Measurements from ENCODE around the gene MGMT.

Gene MGMT

GRCh38 chr10:129694184-129694583 lies 227.1 kb downstream of the MGMT start:
- no peaks in the 10 kb centered on the region for H3K9me3 ChIP-seq (ENCODE audit: insufficient read depth, low read length)
- TF ChIP-seq YY1 (IDR thresholded peaks at IDR 0.05; ENCODE audit: insufficient read depth, insufficient read length) = no peak
- no peak for TF ChIP-seq SUZ12 (IDR thresholded peaks at IDR 0.05; ENCODE audit: extremely low read depth, insufficient read depth, insufficient read length)
- no peak for TF ChIP-seq ZNF274 (IDR thresholded peaks at IDR 0.05; ENCODE audit: low read depth, low read length)
- no peak for DNase-seq (ENCODE audit: low read depth, low spot score)

DNA sequence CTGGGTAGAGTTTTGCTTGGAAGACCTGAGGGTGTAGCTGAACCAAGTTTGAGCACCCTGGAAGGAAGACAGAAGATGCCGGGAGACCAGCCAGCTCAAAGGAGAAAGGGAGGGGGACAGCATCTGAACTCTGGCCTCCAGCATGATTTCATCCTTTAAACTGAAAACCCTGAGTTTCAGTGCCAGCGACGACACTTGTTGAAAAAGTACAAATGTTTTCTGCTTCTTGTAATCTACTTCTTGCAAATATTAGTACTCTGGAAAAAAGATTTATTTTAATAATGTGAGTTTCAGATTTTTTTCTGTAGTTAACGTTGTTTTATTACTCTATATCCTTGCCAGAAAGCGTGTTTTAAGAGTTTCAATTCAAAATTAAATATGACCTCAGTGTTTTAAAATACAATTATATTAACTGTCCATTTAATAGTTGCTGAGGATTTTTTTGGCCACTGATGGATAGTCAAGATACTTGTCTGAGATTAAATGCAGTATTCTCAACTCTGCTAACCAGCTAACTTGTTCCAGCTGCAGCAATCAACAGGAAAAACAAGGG lies 227.7 kb downstream of the MGMT start:
- TF ChIP-seq ZNF274 (IDR thresholded peaks at IDR 0.05; ENCODE audit: low read depth, low read length) (no peak), YY1 (IDR thresholded peaks at IDR 0.05; ENCODE audit: insufficient read depth, insufficient read length) (no peak), SUZ12 (IDR thresholded peaks at IDR 0.05; ENCODE audit: extremely low read depth, insufficient read depth, insufficient read length) (no peak)
- no peaks in the 10 kb centered on the region for H3K27me3 ChIP-seq (ENCODE audit: insufficient read depth, insufficient read length)
- H3K36me3 ChIP-seq (ENCODE audit: insufficient read depth, insufficient read length, low read length) = no peaks in the 10 kb centered on the region
- H3K4me1 ChIP-seq (ENCODE audit: insufficient read depth, insufficient read length) = peaks cover 5% of the 10 kb centered on the region
- no peak overlapping the region for H3K4me3 ChIP-seq (ENCODE audit: insufficient read length, low read depth)
- H3K9ac ChIP-seq (ENCODE audit: insufficient read length, low read depth) = no peak overlapping the region
- no peaks in the 10 kb centered on the region for H3K9me3 ChIP-seq (ENCODE audit: insufficient read depth, low read length)
- DNase-seq (ENCODE audit: low read depth, low spot score) = no peak

More at GRCh38 chr10:129694184-129694583, 227.1 kb downstream of the MGMT start:
- H3K27me3 ChIP-seq (ENCODE audit: insufficient read depth, insufficient read length) = no peaks in the 10 kb centered on the region
- H3K36me3 ChIP-seq (ENCODE audit: insufficient read depth, insufficient read length, low read length) = no peaks in the 10 kb centered on the region
- no peak overlapping the region for H3K4me3 ChIP-seq (ENCODE audit: insufficient read length, low read depth)
- peaks cover 5% of the 10 kb centered on the region for H3K4me1 ChIP-seq (ENCODE audit: insufficient read depth, insufficient read length)
- no peak overlapping the region for H3K9ac ChIP-seq (ENCODE audit: insufficient read length, low read depth)

DNA sequence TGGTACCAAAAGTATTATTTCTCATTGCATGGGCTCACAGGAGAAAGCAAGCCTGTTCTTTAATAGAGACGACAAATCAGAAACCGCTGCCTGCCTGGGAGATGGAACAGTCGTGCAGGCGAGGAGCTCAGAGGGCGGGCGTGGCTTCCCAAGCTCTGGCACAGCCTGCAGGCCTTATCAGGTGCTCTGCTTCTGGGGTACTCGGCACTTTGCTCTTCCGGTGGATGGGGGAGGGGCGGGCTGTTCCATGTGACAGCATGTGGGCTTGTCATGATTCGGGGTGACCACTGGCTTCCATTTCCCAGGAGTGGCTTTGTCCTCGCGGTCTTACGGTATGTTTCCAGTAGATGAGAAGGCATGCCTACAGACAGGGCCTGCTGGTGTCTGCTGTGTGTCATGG lies 228.6 kb downstream of the MGMT start:
- peaks cover 5% of the 10 kb centered on the region for H3K4me1 ChIP-seq (ENCODE audit: insufficient read depth, insufficient read length)
- H3K36me3 ChIP-seq (ENCODE audit: insufficient read depth, insufficient read length, low read length) = no peaks in the 10 kb centered on the region
- H3K9me3 ChIP-seq (ENCODE audit: insufficient read depth, low read length) = no peaks in the 10 kb centered on the region
- H3K27me3 ChIP-seq (ENCODE audit: insufficient read depth, insufficient read length) = no peaks in the 10 kb centered on the region
- DNase-seq (ENCODE audit: low read depth, low spot score) = no peak
- no peak overlapping the region for H3K4me3 ChIP-seq (ENCODE audit: insufficient read length, low read depth)
- no peak for TF ChIP-seq SUZ12 (IDR thresholded peaks at IDR 0.05; ENCODE audit: extremely low read depth, insufficient read depth, insufficient read length)
- no peak for TF ChIP-seq YY1 (IDR thresholded peaks at IDR 0.05; ENCODE audit: insufficient read depth, insufficient read length)
- no peak for TF ChIP-seq ZNF274 (IDR thresholded peaks at IDR 0.05; ENCODE audit: low read depth, low read length)
- H3K9ac ChIP-seq (ENCODE audit: insufficient read length, low read depth) = no peak overlapping the region

DNA sequence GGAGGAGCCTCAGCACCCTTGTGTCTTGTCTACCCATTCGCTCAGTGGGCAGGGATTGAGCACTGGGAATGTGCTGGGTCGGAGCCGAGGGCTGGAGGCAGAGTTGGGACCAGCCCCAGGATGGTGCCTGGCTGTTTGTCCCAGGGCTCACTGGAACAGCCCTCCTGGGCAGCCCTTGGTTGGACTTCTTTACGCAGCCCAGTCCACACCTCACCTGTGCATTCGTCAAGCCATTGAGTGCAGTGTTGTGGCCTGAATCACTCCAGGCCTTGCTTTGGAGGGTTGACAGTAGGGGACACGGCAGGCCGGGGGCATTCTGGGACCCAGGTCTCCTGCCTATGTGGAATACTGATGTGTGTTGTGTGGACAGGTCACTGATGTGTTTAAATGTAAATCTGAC lies 229.6 kb downstream of the MGMT start:
- Histone ChIP-seq H3K27me3 (ENCODE audit: insufficient read depth, insufficient read length) (no peaks in the 10 kb centered on the region), H3K36me3 (ENCODE audit: insufficient read depth, insufficient read length, low read length) (no peaks in the 10 kb centered on the region), H3K4me3 (ENCODE audit: insufficient read length, low read depth) (no peak overlapping the region), H3K9ac (ENCODE audit: insufficient read length, low read depth) (no peak overlapping the region), H3K9me3 (ENCODE audit: insufficient read depth, low read length) (no peaks in the 10 kb centered on the region), H3K4me1 (ENCODE audit: insufficient read depth, insufficient read length) (peaks cover 2% of the 10 kb centered on the region)
- DNase-seq (ENCODE audit: low read depth, low spot score) = no peak
- TF ChIP-seq SUZ12 (IDR thresholded peaks at IDR 0.05; ENCODE audit: extremely low read depth, insufficient read depth, insufficient read length) (no peak), YY1 (IDR thresholded peaks at IDR 0.05; ENCODE audit: insufficient read depth, insufficient read length) (no peak), ZNF274 (IDR thresholded peaks at IDR 0.05; ENCODE audit: low read depth, low read length) (no peak)

GRCh38 chr10:129697463-129698247 lies 230.6 kb downstream of the MGMT start:
- H3K9me3 ChIP-seq (ENCODE audit: insufficient read depth, low read length) = no peaks in the 10 kb centered on the region
- H3K4me3 ChIP-seq (ENCODE audit: insufficient read length, low read depth) = no peak overlapping the region
- no peak overlapping the region for H3K9ac ChIP-seq (ENCODE audit: insufficient read length, low read depth)
- TF ChIP-seq YY1 (IDR thresholded peaks at IDR 0.05; ENCODE audit: insufficient read depth, insufficient read length) (no peak), ZNF274 (IDR thresholded peaks at IDR 0.05; ENCODE audit: low read depth, low read length) (no peak), SUZ12 (IDR thresholded peaks at IDR 0.05; ENCODE audit: extremely low read depth, insufficient read depth, insufficient read length) (no peak)
- H3K36me3 ChIP-seq (ENCODE audit: insufficient read depth, insufficient read length, low read length) = no peaks in the 10 kb centered on the region
- no peak for DNase-seq (ENCODE audit: low read depth, low spot score)
- H3K4me1 ChIP-seq (ENCODE audit: insufficient read depth, insufficient read length) = peaks cover 2% of the 10 kb centered on the region
- H3K27me3 ChIP-seq (ENCODE audit: insufficient read depth, insufficient read length) = no peaks in the 10 kb centered on the region

DNA sequence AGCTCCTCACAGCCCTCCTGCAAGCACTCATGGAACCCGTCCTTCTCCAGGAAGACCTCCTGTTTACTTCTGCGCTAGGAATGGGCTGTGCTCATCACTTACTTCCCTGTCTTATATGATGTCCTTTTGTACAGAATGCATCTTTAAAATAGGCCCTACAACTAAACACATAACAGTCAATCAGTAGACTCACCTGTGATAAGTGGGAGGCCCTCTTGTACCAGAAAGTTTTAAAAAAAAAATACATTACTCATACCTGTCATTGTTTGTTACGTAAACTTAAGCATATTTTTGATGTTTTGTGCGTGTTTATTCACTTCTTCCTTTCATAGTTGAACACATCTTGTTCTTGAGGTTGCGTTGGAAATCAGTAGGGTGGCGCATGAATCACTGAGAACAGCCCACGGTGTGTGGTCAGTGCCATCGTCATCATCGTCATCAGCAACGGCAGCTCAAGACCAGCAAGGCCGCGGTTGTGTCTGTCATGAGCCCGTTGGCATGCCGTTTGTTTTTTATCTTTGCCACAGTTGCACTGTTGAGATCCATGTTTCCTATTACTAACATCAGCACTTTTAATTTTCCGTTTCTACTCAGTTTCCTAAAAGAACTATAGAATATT lies 232.8 kb downstream of the MGMT start:
- Histone ChIP-seq H3K36me3 (ENCODE audit: insufficient read depth, insufficient read length, low read length) (no peaks in the 10 kb centered on the region), H3K9ac (ENCODE audit: insufficient read length, low read depth) (no peak overlapping the region), H3K27me3 (ENCODE audit: insufficient read depth, insufficient read length) (no peaks in the 10 kb centered on the region), H3K4me3 (ENCODE audit: insufficient read length, low read depth) (no peak overlapping the region), H3K9me3 (ENCODE audit: insufficient read depth, low read length) (no peaks in the 10 kb centered on the region), H3K4me1 (ENCODE audit: insufficient read depth, insufficient read length) (peaks cover 1% of the 10 kb centered on the region)
- no peak for DNase-seq (ENCODE audit: low read depth, low spot score)
- TF ChIP-seq SUZ12 (IDR thresholded peaks at IDR 0.05; ENCODE audit: extremely low read depth, insufficient read depth, insufficient read length) (no peak), ZNF274 (IDR thresholded peaks at IDR 0.05; ENCODE audit: low read depth, low read length) (no peak), YY1 (IDR thresholded peaks at IDR 0.05; ENCODE audit: insufficient read depth, insufficient read length) (no peak)

DNA sequence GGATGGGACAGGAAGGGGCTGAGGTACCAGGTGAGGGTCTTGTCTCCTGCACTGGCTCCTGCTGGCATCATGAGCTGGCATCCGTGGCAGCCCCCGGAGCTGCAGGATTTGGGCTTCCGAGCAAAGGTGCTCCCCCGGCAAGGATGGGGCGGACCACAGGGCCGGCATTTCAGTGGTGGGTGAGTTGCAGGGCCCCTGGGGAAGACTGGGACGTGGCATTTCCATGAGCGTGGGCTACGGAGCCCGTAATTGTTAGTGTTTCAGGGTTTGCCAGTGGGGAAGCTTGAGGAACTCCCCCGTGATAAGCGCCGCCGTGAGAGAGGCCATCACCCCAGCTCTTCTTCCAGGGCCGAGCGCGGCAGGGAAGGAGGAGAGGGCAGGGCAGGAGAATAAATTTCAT lies 235.6 kb downstream of the MGMT start:
- H3K4me3 ChIP-seq (ENCODE audit: insufficient read length, low read depth) = no peak overlapping the region
- no peaks in the 10 kb centered on the region for H3K36me3 ChIP-seq (ENCODE audit: insufficient read depth, insufficient read length, low read length)
- no peak overlapping the region for H3K9ac ChIP-seq (ENCODE audit: insufficient read length, low read depth)
- TF ChIP-seq YY1 (IDR thresholded peaks at IDR 0.05; ENCODE audit: insufficient read depth, insufficient read length) (no peak), ZNF274 (IDR thresholded peaks at IDR 0.05; ENCODE audit: low read depth, low read length) (no peak), SUZ12 (IDR thresholded peaks at IDR 0.05; ENCODE audit: extremely low read depth, insufficient read depth, insufficient read length) (no peak)
- H3K9me3 ChIP-seq (ENCODE audit: insufficient read depth, low read length) = no peaks in the 10 kb centered on the region
- H3K27me3 ChIP-seq (ENCODE audit: insufficient read depth, insufficient read length) = no peaks in the 10 kb centered on the region
- peaks cover 1% of the 10 kb centered on the region for H3K4me1 ChIP-seq (ENCODE audit: insufficient read depth, insufficient read length)
- no peak for DNase-seq (ENCODE audit: low read depth, low spot score)
